Astrocyte of the spinal cord (primary cell): ENCODE results near the gene ZNF573.

Experiments used
- DNase-seq: peaks from one replicate; pipeline ENCODE4 v3.0.0; 2011; ENCODE audit warnings: low read depth, low spot score
- H3K4me3 ChIP-seq: 2 replicates; pipeline ENCODE4 v1.5.1; 2011; ENCODE audit warnings: low read depth, mild to moderate bottlenecking, low read length, moderate library complexity
- CTCF ChIP-seq: IDR thresholded peaks from 2 replicates; pipeline ENCODE4 v1.5.1; 2012; ENCODE audit warnings: low read depth, mild to moderate bottlenecking, low read length, inconsistent platforms
- in situ Hi-C: cut with HindIII; loops from 2 replicates; pipeline ENCODE4 v1.10.0; 2017; ENCODE audit warnings: low sequenced_read_pairs

ZNF573 gene

GRCh38 chr19:37698216-37698615, 81.2 kb downstream of the ZNF573 start:
- no peak overlapping the region for H3K4me3 ChIP-seq
- in situ Hi-C loops: no loop called here
- no peak for DNase-seq
- TF ChIP-seq CTCF: no peak

- in situ Hi-C loops: no loop called here
- H3K4me3 ChIP-seq: no peak overlapping the region
- no peak for TF ChIP-seq CTCF
- DNase-seq: no peak
Measured at GRCh38 chr19:37695144-37695899, 84.1 kb downstream of the ZNF573 start.

- in situ Hi-C loops: no loop called here
- no peak for DNase-seq
- H3K4me3 ChIP-seq: no peak overlapping the region
- TF ChIP-seq CTCF: no peak
Measured at GRCh38 chr19:37692956-37693620, 86.3 kb downstream of the ZNF573 start.

GRCh38 chr19:37691881-37692504, 87.4 kb downstream of the ZNF573 start:
- peak; percentile 86 for DNase-seq
- TF ChIP-seq CTCF: no peak
- H3K4me3 ChIP-seq: peak overlapping the region; percentile 70
- in situ Hi-C loops: no loop called here
